Esophagus squamous epithelium (tissue), 5 donors: Measurements from ENCODE around the gene TMIE. TPM values are rescaled to one million over a fixed set of nuclear protein-coding genes. Genes with fewer than 3 reads are reported as not detected.

Experiments
- DNase-seq: peaks from one replicate; lab custom pipeline; 2025; lab: John Stamatoyannopoulos, UW
- H3K27ac ChIP-seq, 4 donors: fragments of 200-600 bp; sonication (generic); one replicate each; pipeline ENCODE4 v1.5.1; 2016 to 2019; ENCODE audit warnings: mild to moderate bottlenecking in 1 of 4
- H3K27me3 ChIP-seq, 4 donors: fragments of 200-600 bp; sonication (generic); 1 replicate in 3 of 4; 2 replicates in 1 of 4; pipeline versions ENCODE4 v1.5.1 to v1.6.0; 2017 to 2021; ENCODE audit warnings: antibody characterized with exemption in 1 of 4
- H3K36me3 ChIP-seq, 3 donors: fragments of 200-600 bp; sonication (generic); one replicate each; pipeline ENCODE4 v1.5.1; 2016 to 2019
- H3K4me1 ChIP-seq, 3 donors: fragments of 200-600 bp; sonication (generic); one replicate each; pipeline ENCODE4 v1.5.1; 2017 to 2019
- H3K4me3 ChIP-seq, 4 donors: fragments of 200-600 bp; sonication (generic); 1 replicate in 3 of 4; 2 replicates in 1 of 4; pipeline ENCODE4 v1.5.1; 2016 to 2019; ENCODE audit warnings: mild to moderate bottlenecking in 2 of 4, moderate library complexity in 1 of 4
- H3K9me3 ChIP-seq, 3 donors: fragments of 200-600 bp; sonication (generic); one replicate each; pipeline ENCODE4 v1.5.1; 2016 to 2019
- CTCF ChIP-seq, 6 experiments: fragments of 450-650 bp in 4 of 6; fragments of 200-600 bp in 2 of 6; sonication (generic) in 2 of 6; IDR thresholded peaks; one replicate each; pipeline ENCODE4 v1.5.1; 2016 to 2019; ENCODE audit warnings: antibody characterized with exemption in 6 of 6, mild to moderate bottlenecking in 4 of 6, moderate library complexity in 4 of 6
- POLR2A ChIP-seq, 4 donors: fragments of 450-650 bp; IDR thresholded peaks; one replicate each; pipeline ENCODE4 v1.6.1; 2017; ENCODE audit warnings: antibody characterized with exemption in 4 of 4, mild to moderate bottlenecking in 4 of 4, moderate library complexity in 3 of 4
- WGBS, 2 donors: methylation state at CpG; one replicate each; pipeline ENCODE4 v1.1.5; 2018; 5-methylcytosine and 5-hydroxymethylcytosine counted together
- intact Hi-C: fragments of 100-400 bp; cut with DNase I; formaldehyde crosslinking; loops from one replicate; pipeline ENCODE4 v1.15.0; 2022
- total RNA-seq, 4 donors: library from RNA; depleted of rRNA; stranded (reverse); fragments of >200 nt; gene quantifications; one replicate each; pipeline ENCODE4 v1.1.0, GENCODE V29; 2016
- donor health status: DM: yes; HTN: yes; CAD: no.

Gene TMIE
- total RNA-seq, 4 donors from 2014 or later, result 0.18 to 1.1 (median 0.61) TPM

GRCh38 chr3:46667061-46667621 lies 34.1 kb upstream of the TMIE start:
- TF ChIP-seq POLR2A (IDR thresholded peaks at IDR 0.05) (no peak), CTCF (IDR thresholded peaks at IDR 0.05) (no peak)
- DNase-seq, result no peak
- Histone ChIP-seq H3K9me3 (no peaks in the 10 kb centered on the region), H3K4me3 (no peak overlapping the region), H3K4me1 (peaks cover 0 to 27% (median 10%) of the 10 kb centered on the region in 3 donors), H3K36me3 (peaks cover 0 to 22% (median 0%) of the 10 kb centered on the region in 3 donors), H3K27me3 (no peaks in the 10 kb centered on the region), H3K27ac (no peak overlapping the region)
- intact Hi-C loops, result no loop called here
- 74 to 82% methylated on average over 2 to 3 of the region's 8 CpGs for WGBS, 2 donors

- Histone ChIP-seq H3K27ac (no peak overlapping the region), H3K4me1 (peaks cover 0 to 21% (median 9%) of the 10 kb centered on the region in 3 donors), H3K4me3 (no peak overlapping the region), H3K27me3 (no peaks in the 10 kb centered on the region), H3K9me3 (no peaks in the 10 kb centered on the region), H3K36me3 (peaks cover 0 to 27% (median 0%) of the 10 kb centered on the region in 3 donors)
- intact Hi-C loops, result no loop called here
- WGBS, 2 donors, result 71 to 100% methylated on average over 3 to 4 of the region's 9 CpGs
- no peak for DNase-seq
- TF ChIP-seq POLR2A (IDR thresholded peaks at IDR 0.05) (no peak), CTCF (IDR thresholded peaks at IDR 0.05) (no peak)
Observed at GRCh38 chr3:46667657-46668056, 33.5 kb upstream of the TMIE start.

GRCh38 chr3:46668116-46668515 lies 33.1 kb upstream of the TMIE start:
- Histone ChIP-seq H3K4me1 (peaks cover 0 to 17% (median 5%) of the 10 kb centered on the region in 3 donors), H3K9me3 (no peaks in the 10 kb centered on the region), H3K4me3 (no peak overlapping the region), H3K27ac (no peak overlapping the region), H3K36me3 (peaks cover 0 to 32% (median 0%) of the 10 kb centered on the region in 3 donors), H3K27me3 (no peaks in the 10 kb centered on the region)
- intact Hi-C loops, result no loop called here
- 62 to 84% methylated on average over 3 to 4 of the region's 8 CpGs for WGBS, 2 donors
- TF ChIP-seq POLR2A (IDR thresholded peaks at IDR 0.05) (no peak), CTCF (IDR thresholded peaks at IDR 0.05) (no peak)
- DNase-seq, result no peak

GRCh38 chr3:46668591-46668990 lies 32.6 kb upstream of the TMIE start:
- Histone ChIP-seq H3K4me1 (peaks cover 0 to 12% (median under 1%) of the 10 kb centered on the region in 3 donors), H3K4me3 (no peak overlapping the region), H3K27ac (no peak overlapping the region), H3K9me3 (no peaks in the 10 kb centered on the region), H3K36me3 (peaks cover 0 to 37% (median 1%) of the 10 kb centered on the region in 3 donors), H3K27me3 (no peaks in the 10 kb centered on the region)
- no peak for TF ChIP-seq POLR2A (IDR thresholded peaks at IDR 0.05)
- TF ChIP-seq CTCF (IDR thresholded peaks at IDR 0.05), result no peak
- intact Hi-C loops, result no loop called here
- no peak for DNase-seq
- WGBS, 2 donors, result 100% methylated on average over 1 of the region's 2 CpGs

GRCh38 chr3:46669191-46669999 lies 31.8 kb upstream of the TMIE start:
- peaks cover 4 to 45% (median 6%) of the 10 kb centered on the region in 3 donors for H3K36me3 ChIP-seq
- H3K4me1 ChIP-seq, result peaks cover 0 to 8% (median 0%) of the 10 kb centered on the region in 3 donors
- WGBS, 2 donors, result 78% methylated on average over 6 of the region's 9 CpGs; no CpG with 5 or more reads in 1 of the 2 donors
- no peak overlapping the region for H3K4me3 ChIP-seq
- H3K27ac ChIP-seq, result no peak overlapping the region
- H3K9me3 ChIP-seq, result no peaks in the 10 kb centered on the region
- intact Hi-C loops, result no loop called here
- no peak for DNase-seq
- TF ChIP-seq POLR2A (IDR thresholded peaks at IDR 0.05), result no peak
- no peak for TF ChIP-seq CTCF (IDR thresholded peaks at IDR 0.05)
- no peaks in the 10 kb centered on the region for H3K27me3 ChIP-seq
